PC-9 (cell line): ENCODE results near the gene FAM114A2.

ENCODE experiments used
- EZH2 ChIP-seq: fragments of 200-600 bp; sonication (generic); IDR thresholded peaks from 2 replicates; pipeline ENCODE4 v1.8.0; 2017; ENCODE audit warnings: antibody characterized with exemption, low read depth
- TF ChIP-seq, protein P1 (sequence below): fragments of 200-600 bp; sonication (generic); conservative IDR thresholded peaks from 2 replicates; pipeline ENCODE4 v1.6.1; 2017; ENCODE audit warnings: mixed run types, antibody characterized with exemption, mild to moderate bottlenecking, moderate library complexity

DNA sequence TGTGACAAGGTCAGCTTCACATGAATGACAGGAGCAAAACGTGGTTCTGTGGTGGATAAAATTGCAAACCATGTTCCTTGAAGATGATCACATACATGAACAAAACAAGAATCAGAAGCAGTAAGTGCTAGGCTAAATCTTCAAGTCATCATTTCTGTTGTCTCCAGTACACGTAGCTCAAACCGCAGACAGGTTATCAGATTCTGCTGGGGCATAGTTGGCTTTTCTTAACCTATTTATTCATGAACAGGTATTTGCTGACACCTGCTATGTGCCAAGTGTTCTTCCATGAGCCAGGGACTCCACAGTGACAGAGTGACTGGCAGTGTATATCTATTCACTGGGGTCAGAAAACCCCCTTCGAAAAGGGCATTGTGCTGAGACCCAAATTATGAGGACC lies 20.9 kb upstream of the FAM114A2 start:
- TF ChIP-seq, protein P1, sequence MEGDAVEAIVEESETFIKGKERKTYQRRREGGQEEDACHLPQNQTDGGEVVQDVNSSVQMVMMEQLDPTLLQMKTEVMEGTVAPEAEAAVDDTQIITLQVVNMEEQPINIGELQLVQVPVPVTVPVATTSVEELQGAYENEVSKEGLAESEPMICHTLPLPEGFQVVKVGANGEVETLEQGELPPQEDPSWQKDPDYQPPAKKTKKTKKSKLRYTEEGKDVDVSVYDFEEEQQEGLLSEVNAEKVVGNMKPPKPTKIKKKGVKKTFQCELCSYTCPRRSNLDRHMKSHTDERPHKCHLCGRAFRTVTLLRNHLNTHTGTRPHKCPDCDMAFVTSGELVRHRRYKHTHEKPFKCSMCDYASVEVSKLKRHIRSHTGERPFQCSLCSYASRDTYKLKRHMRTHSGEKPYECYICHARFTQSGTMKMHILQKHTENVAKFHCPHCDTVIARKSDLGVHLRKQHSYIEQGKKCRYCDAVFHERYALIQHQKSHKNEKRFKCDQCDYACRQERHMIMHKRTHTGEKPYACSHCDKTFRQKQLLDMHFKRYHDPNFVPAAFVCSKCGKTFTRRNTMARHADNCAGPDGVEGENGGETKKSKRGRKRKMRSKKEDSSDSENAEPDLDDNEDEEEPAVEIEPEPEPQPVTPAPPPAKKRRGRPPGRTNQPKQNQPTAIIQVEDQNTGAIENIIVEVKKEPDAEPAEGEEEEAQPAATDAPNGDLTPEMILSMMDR: no peak
- TF ChIP-seq EZH2: no peak
